SH-SY5Y (cell line): ENCODE data around the gene SLC35D1.

Source experiments
- GATA2 ChIP-seq: IDR thresholded peaks from 2 replicates; pipeline ENCODE4 v1.6.1; 2011; ENCODE audit warnings: mild to moderate bottlenecking, low read depth, low read length
- GATA3 ChIP-seq: IDR thresholded peaks from 2 replicates; pipeline ENCODE4 v1.6.1; 2011; ENCODE audit warnings: low read depth, mild to moderate bottlenecking, low read length, moderate library complexity

DNA sequence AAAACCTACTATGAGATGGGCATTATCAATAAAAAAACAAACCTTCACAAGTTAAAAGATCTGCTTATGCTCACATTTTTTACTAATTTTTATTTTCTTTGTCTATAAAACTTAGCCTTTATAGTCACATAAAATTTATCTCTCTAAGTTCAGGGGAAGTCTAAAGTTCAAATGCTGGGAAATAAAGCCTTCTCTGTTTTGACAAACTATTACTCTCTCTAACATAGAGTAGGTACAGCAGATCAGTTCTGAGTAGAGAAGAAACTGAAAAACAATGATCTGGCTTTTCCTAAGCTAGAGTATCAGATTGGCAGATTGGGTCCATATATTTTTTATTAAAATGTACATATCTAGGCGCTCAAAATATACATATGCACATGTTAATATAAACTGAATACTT, 49.6 kb upstream of the SLC35D1 start:
- no peak for TF ChIP-seq GATA2
- no peak for TF ChIP-seq GATA3
